ENCODE results near the gene TMEM123. TPM values are rescaled to one million over a fixed set of nuclear protein-coding genes. Genes with fewer than 3 reads are reported as not detected.

The TMEM123 gene
- total RNA-seq, 2 experiments from 2014 or later: 320 to 330 TPM

Other genes with a start within 250 kb of the TMEM123 start
- 10 to 100 TPM; 88.0 to 90.4 TPM for gene BIRC3, start 135.3 kb downstream of the TMEM123 start, total RNA-seq
- 100 to 1,000 TPM; 161 to 178 TPM for gene BIRC2, start 105.6 kb downstream of the TMEM123 start, total RNA-seq
- gene MMP7, start 78.0 kb upstream of the TMEM123 start, total RNA-seq: not detected
- gene MMP20, start 172.6 kb upstream of the TMEM123 start, total RNA-seq: not detected

Data from CD8-positive, alpha-beta T cell (primary cell).